GM23248 (cell line): ENCODE results near the gene HMCN1.

ENCODE experiments used
- EZH2 ChIP-seq: fragments of 200-600 bp; sonication (generic); IDR thresholded peaks from 2 replicates; pipeline ENCODE4 v1.6.1; 2018; ENCODE audit warnings: antibody characterized with exemption, mild to moderate bottlenecking; ENCODE audit not compliant: insufficient read depth, poor library complexity, severe bottlenecking
- EZH2phosphoT487 ChIP-seq: fragments of 200-600 bp; sonication (generic); IDR thresholded peaks from 2 replicates; pipeline ENCODE4 v1.6.1; 2018; ENCODE audit warnings: antibody characterized with exemption, moderate library complexity, mild to moderate bottlenecking, low read depth; ENCODE audit not compliant: insufficient read depth

DNA sequence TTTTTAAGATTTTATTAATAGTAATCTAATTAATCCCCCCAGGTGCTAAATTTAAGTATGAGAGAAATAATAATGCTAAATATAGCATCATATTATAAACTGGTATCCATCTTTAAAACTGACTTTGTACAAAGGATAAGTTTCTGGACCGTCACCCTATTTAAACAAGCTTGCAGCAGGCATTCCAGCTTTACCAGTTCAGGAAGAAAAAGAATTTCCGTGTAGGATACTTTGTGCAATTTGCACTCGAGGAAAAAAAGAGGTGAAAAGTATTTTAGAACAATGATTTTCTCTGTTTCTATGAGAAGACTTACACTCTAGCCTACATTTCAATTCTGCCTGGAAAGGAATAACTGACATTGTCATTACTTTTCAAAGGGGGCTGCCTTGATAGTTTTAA is 27.6 kb downstream of the HMCN1 start:
- TF ChIP-seq EZH2 = no peak
- no peak for TF ChIP-seq EZH2phosphoT487
